GM18508 (cell line): ENCODE measurements around the gene SLC12A6.

Experiments used
- ATAC-seq: cut with Tn5 transposase; IDR thresholded peaks from one replicate; pipeline ENCODE4 v1.9.1; 2021; ENCODE audit warnings: moderate number of reproducible peaks; ENCODE audit not compliant: insufficient read depth, unreplicated experiment

Gene SLC12A6

DNA sequence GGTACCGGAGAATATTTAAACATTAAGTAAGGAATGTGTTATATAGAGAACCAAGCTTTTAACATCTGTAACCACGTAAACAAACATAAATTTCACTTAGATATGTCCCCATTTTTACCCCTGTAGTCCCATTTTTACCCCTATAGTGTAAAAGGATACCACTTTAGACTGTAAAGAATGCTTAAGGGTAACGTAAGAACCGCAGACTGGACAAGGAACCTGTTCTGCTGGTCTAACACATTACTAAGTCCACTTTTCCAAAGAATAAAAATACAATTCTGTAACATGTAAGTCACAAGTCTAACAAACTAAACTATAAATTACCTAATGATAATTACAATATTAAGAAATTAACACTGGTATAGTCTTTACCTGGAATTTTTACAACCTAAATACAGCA is 2.9 kb downstream of the SLC12A6 start:
- no peak for ATAC-seq

DNA sequence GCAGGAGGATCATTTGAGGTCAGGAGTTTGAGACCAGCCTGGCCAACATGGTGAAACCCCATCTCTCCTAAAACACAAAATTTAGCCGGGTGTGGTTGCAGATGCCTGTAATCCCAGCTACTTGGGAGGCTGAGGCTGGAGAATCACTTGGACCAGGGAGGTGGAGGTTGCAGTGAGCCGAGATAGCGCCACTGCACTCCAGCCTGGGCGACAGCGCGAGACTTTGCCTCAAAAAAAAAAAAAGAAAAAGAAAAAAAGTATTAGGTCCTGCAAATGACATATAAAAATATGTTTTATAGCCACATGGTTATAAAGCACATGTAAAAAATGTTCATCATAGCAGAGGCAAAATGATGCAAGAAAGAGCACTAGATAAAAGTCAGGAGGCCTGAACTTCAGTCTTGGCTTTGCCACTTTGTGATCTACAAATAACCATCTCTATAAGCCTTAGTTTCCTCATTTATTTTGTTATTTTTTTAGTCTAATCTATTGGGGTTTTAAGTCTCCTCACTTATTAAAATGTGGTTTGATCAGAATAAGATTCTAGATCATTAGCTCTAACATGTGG is 4.9 kb downstream of the SLC12A6 start:
- no peak for ATAC-seq

DNA sequence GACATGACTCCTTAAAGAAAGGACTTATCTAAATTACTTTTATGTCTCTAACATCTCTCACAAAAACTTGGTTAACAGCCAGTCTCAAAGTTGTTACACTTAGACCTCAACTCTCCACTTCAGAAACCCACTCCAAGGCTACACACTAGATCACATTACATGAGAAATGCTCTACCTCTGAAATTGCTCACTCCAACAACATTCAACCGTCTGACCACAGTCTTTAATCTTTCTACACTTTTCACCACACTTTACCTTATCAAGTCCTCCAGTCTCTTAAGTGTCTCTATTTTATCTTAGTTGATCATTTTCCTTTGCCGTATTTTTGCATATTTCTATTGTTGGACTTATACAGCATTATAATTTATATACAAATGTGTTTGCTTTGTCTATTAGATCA is 5.8 kb downstream of the SLC12A6 start:
- ATAC-seq, result no peak

DNA sequence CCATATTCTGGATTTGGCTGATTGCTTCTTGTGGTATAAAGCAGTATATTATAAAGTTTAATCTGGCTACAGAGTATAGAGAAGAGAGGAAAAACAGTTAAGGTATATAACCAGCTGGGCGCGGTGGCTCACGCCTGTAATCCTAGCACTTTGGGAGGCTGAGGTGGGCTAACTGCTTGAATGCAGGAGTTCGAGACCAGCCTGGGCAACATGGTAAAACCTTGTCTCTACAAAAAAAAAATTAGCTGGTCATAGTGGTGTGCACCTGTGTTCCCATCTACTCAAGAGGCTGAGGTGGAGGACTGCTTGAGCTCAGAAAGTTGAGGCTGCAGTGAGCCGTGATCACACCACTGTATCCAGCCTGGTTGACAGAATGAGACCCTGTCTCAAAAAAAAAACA is 7.3 kb downstream of the SLC12A6 start:
- no peak for ATAC-seq

DNA sequence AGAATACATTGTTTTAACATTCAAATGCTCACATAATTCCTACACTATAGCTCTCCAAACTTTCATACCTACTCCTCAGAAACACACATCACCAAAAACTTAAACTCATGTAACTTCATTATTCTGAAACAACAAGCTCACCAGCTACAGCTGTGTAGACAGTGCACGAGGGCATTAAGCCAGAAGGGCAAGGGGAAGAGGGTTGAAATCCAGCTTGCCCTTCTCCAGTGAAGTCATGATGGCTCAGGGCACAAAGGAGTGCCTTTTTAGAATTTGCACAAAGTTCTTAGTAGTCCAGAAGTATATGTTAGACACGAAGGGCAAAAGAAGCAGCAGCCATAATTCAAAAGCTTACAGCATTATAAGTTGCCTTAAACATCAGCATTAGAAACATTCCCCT is 8.6 kb downstream of the SLC12A6 start:
- no peak for ATAC-seq

DNA sequence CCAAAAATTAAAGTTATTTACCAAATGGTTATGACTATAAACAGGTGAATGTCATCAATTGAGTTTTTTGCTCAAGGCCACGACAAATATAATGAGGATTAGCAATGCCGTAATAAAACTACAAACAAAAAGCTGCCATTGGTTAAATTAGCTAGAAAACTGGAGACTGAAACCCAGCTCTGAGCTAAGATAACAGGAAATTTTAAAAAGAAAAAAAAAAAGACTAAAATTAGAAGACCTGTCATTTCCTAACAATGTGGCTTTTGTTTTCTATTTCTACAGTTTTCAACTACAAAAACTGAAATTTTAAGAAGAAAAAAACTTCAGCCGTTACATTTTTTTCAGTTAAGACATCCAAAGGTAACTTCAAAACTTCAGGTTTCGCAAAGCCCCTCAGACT is 9.7 kb downstream of the SLC12A6 start:
- ATAC-seq, result no peak

DNA sequence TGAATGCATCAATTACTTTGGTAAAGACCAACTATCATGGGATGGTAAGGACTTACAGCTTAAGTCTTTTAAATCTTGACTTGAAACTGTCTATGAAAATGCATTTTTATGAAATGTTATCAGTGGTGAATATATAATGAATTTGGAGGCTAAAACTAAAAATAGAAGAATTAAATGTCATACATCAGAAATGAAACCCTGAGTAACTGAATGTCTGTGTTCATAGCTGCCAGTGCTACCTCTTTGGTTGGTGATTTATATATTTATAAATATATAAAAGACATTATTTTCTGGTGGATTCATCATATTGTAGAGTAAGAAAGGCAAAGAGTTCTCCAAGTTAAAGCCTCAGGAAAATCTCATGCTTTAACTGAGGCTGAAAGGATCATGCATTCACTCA is 12.2 kb downstream of the SLC12A6 start:
- no peak for ATAC-seq

DNA sequence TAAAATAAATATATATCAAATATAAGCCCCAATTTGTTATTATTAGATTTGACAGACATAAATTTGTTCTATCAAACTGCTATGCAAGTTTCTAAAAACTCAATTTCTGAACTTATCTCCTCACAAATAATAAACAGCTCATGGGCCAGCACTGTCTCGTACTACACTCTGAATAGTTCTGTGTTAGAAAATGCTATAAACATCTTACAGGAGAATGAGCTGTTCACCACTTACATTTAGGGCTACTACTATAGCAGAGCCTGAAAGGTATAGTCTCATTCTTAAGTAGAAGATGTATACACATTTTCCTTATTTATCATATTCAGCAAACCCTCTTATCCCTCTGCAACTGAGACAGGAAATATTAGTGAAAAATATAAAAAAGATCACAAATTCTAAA is 12.6 kb downstream of the SLC12A6 start:
- no peak for ATAC-seq

DNA sequence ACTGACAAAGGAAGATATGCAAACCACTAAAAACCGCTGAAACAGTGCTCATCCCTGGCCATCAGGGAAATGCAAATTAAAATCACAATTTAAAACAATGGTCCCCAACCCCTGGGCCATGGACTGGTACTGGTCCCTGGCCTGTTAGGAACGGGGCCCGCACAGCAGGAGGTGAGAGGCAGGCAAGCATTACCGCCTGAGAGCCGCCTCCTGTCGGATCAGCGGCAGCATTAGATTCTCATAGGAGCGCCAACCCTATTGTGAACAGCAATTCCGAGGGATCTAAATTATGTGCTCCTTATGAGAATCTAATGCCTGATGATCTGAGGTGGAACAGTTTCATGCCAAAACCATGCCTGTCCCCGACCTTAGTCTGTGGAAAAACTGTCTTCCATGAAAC is 14.4 kb downstream of the SLC12A6 start:
- ATAC-seq, result no peak

DNA sequence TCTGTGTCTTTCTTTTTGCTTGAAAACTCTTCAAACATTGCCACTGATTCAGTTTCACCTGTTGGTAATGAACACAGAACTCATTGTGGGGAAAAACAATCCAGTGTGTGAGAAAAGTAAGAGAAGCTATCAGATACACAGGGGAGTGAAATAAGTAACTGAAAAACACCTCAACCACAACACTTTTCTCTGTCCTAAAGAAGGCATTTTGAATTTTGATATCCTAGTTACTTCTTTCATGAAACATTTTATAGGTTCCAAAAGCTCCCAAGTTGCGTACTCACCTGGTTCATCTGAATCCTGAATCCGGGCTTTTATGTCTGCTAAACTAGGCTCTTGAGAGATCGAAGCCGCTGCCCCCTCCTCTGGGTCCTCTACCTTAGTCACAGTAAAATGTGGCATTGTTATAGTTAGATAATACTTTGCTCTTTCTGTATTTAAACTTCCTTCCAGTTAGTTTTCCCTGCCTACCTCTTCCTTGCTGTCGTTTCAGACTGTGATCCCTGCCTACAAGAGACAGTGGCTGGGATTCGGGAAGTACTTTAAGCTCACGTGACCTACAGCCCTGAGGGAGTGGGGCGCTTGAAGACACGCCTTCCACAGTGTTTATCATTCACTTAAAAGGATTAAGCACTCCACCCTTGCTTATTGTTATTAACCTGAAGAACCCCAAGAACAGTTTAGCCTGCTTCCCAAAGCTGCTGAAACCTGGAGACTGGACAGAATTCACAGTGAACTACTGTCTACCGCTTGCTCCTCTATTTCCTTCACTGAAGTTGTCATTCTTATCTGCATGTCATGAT is 19.1 kb downstream of the SLC12A6 start:
- peak; percentile 56 for ATAC-seq

DNA sequence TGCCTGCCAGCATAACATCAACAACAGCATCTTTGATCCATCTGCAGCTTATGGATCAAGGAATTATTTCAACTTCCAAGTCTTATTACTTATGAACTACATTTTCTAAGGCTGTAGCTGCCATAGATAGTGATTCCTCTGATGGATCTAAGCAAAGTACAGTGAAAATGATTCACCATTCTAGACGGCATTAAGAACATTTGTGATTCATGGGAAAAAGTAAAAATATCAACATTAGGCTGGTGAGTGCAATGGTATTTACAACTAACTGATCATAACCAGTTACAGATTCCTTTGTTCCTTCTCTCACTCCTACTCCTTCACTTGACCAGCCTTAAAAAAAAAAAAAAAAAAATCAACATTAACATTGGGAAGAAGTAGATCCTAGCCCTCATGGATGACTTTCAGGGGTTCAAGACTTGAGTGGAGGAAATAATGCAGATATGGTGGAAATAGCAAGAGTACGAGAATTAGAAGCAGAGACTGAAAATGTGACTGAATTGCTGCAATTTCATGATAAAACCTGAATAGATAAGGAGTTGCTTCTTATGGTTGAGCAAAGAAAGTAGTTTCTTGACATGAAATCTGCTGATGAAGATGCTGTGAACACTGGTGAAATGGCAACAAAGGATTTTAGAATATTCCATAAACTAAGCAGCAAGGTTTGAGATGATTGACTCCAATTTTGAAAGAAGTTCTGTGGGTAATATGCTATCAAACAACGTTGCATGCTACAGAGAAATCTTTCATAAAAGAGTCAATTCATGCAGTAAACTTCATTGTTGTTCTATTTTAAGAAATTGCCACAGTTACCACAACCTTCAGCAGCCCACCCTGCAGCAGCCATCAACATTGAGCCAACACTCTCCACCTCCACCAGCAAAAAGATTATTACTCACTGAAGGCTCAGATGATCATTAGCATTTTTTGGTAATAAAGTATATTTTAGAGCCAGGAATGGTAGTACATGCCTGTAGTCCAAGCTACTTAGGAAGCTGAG is 22.8 kb downstream of the SLC12A6 start:
- ATAC-seq, result no peak

DNA sequence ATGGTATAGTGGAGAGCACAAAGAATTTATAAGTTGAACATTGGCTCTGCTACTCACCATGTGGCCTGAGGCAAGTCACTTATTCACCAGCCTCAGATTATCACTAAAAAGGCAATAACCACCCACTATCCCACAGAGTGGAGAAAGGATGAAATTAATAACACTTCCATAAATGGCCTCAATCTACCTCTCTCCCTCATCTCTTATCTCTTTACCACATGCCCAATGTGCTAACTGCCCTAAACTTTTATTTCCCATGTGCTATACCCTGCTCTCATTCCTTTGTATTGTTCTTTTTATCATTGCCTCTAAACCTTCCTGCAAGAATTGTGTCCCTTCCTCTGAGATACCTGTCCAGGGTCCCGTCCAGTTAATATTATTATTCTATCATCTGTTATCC is 26.0 kb downstream of the SLC12A6 start:
- no peak for ATAC-seq

DNA sequence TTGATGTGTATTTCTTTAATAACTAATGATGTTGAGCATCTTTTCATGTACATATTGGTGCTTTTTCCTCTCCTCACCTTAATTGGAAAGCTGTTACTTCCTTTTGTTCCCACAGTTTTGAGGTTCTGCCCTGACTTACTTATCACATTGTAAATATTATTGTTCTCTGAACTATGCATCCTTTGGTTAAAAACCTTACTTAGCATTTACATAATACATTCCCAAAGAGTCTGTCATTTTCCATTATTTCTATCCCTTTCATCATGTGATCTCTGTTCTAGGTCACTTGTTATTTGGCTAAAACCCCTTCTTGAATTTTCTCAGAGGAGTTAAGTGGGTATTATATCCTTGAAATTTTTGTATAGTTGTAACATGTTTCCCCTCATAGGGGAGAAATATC is 33.0 kb downstream of the SLC12A6 start:
- no peak for ATAC-seq

DNA sequence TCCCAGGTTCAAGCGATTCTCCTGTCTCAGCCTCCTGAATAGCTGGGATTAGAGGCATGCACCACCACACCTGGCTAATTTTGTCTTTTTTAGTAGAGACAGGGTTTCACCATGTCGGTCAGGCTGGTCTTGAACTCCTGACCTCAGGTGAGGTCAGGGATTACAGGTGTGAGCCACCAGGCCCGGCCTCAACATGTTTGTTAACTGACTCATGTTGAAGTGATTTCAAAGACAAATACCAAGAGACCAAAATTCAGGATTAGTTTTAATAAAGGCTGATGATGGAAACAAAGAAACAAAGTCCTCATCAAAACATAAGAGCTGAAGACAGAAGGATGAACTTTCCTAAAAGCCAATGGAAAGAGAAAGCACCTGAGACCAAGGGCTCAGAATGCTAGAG is 36.5 kb downstream of the SLC12A6 start:
- ATAC-seq, result no peak

DNA sequence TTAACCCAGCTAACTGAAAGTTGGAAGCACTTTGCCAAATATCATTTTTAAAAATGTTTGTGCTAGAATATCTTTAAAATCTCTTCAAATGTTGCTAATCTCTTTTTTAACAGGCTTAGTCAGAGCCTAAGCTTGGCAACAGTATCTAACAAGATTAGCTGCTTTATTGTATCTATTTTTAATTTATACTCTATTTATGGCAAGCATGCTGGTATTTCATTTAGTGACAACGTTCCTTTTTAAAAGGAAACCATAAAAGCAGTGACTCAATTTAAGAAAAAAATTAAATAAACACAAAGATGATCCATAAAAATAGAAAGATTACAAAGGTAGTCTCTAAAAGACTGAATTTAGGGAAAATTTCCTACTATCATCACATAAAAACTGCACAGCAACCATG is 40.5 kb downstream of the SLC12A6 start:
- ATAC-seq, result no peak

DNA sequence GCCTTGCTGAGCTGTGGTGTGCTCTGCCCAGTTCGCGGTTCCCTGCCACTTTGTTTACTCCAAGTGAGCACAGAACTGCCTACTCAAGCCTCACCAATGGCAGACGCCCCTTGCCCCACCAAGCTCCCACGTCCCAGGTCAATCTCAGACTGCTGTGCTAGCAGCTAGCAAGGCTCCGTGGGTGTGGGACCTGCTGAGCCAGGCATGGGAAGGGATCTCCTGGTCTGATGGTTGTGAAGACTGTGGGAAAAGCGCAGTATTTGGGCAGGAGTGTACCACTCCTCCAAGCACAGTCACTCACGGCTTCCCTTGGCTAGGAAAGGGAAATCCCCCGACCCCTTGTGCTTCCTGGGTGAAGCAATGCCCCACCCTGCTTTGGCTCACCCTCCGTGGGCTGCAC is 45.0 kb downstream of the SLC12A6 start:
- ATAC-seq, result no peak

DNA sequence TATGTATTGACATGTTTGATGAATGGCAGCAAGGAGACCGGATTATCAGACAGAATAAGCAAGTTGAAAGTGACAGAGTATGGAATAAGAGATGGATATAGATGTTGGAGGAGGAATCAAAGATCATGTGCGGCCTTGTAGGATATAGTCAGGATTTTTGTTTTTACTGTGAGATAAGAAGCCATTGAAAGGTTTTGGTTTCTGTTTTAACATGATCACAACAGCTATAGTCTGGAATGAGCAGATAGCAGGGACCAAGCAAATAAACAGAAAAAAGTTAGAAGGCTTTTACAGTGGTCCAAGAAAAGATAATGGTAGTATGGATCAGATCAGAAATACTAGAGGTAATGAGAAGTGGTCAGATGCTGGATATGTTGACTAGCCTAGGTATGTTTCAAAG is 52.6 kb downstream of the SLC12A6 start:
- no peak for ATAC-seq

DNA sequence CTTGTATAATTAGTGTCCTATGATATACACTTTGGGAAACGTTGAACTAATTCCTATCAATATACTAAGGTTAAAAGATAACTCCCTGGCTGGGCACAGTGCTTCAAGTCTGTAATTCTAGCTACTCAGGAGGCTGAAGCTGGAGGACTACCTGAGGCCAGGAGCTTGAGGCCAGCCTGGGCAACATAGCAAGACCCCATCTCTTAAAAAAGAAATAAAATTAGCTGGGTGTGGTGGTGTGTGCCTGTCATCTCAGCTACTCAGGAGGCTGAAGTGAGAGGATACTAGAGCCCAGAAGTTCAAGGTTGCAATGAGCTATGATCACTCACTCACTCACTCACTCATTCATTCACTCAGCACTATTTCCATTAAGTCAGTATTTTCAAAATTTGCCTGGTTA is 55.2 kb downstream of the SLC12A6 start:
- ATAC-seq, result no peak

DNA sequence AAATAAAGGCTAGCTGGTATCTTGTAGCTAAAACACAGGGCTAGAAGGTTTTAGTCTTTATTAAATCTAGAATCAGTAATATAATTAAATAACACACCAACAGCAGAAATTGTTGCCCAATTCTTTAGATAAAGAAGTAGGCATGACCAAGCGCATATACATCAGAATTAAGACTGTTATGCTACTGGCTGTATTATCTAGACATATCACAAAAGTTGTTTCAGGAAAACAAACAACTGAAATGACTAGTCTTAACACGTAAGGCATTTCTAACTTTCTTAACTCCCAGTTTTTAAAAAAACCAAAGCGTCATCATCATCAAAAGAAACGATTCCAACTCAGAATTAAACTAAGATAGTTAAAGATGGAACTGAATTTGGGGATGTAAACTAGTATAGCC is 57.4 kb downstream of the SLC12A6 start:
- no peak for ATAC-seq

DNA sequence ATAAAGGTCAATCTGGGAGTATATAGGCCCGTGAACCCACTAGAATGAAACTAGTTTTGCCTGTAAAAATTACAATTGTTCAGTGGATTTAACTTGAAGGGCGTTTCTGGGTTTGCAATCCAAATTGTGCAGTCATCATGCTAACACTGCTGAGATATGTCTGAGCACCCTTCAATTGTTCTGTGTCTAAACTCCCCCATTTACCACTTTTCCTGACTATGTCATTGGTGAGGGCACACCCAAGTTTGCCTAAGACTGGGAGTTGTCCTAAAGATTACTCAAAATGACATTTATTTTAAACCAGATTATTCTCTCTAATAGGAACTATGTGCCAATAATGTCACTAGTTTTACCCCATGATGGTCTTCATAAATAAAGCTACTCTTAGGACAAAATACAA is 58.2 kb downstream of the SLC12A6 start:
- no peak for ATAC-seq

DNA sequence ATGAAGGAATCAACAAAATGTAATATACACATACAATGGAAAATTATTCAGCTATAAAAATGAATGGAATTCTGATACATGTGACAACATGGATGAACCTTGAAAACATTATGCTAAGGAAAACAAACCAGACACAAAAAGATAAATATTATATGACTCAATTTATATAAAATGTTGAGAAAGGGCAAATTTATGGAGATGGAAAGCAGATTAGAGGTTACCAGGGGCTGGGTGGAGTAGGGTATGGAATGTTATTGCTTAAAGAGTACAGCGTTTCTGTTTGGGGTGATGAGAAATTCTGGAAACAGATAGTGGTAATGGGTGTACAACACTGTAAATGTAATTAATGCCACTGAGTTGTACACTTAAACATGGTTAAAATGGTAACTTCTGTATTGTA is 61.9 kb downstream of the SLC12A6 start:
- ATAC-seq, result no peak
